ENCODE results near the gene PPAT.

DNA sequence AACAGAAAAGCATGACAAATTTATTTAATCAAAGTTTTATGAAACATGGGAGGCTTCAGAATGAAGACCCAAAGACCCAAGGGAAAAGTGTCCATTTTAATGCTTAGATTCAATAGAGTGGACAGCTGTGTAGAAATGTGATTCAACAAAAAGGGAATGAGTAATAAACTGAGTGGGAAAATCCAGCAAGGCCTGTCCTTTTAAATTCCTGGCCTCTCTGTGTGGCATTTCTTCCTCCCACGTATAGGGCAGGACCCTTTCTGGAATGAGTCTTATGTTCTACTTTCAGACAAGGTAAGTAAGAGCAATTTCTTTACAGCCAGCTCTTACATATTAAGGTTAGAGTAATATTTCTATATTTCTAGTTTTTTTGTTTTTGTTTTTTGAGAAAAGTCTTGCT, 62.6 kb downstream of the PPAT start:
- TF ChIP-seq, protein P1, sequence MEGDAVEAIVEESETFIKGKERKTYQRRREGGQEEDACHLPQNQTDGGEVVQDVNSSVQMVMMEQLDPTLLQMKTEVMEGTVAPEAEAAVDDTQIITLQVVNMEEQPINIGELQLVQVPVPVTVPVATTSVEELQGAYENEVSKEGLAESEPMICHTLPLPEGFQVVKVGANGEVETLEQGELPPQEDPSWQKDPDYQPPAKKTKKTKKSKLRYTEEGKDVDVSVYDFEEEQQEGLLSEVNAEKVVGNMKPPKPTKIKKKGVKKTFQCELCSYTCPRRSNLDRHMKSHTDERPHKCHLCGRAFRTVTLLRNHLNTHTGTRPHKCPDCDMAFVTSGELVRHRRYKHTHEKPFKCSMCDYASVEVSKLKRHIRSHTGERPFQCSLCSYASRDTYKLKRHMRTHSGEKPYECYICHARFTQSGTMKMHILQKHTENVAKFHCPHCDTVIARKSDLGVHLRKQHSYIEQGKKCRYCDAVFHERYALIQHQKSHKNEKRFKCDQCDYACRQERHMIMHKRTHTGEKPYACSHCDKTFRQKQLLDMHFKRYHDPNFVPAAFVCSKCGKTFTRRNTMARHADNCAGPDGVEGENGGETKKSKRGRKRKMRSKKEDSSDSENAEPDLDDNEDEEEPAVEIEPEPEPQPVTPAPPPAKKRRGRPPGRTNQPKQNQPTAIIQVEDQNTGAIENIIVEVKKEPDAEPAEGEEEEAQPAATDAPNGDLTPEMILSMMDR (IDR thresholded peaks at IDR 0.05) = no peak
- TF ChIP-seq POLR2AphosphoS5 (IDR thresholded peaks at IDR 0.05; ENCODE audit: low read depth, low read length) (no peak), TCF7L2 (IDR thresholded peaks at IDR 0.05; ENCODE audit: low read depth, low read length) (no peak), SIN3A (IDR thresholded peaks at IDR 0.05; ENCODE audit: borderline replicate concordance, insufficient read depth, low read depth, low read length) (no peak)
- TF ChIP-seq, protein P2, sequence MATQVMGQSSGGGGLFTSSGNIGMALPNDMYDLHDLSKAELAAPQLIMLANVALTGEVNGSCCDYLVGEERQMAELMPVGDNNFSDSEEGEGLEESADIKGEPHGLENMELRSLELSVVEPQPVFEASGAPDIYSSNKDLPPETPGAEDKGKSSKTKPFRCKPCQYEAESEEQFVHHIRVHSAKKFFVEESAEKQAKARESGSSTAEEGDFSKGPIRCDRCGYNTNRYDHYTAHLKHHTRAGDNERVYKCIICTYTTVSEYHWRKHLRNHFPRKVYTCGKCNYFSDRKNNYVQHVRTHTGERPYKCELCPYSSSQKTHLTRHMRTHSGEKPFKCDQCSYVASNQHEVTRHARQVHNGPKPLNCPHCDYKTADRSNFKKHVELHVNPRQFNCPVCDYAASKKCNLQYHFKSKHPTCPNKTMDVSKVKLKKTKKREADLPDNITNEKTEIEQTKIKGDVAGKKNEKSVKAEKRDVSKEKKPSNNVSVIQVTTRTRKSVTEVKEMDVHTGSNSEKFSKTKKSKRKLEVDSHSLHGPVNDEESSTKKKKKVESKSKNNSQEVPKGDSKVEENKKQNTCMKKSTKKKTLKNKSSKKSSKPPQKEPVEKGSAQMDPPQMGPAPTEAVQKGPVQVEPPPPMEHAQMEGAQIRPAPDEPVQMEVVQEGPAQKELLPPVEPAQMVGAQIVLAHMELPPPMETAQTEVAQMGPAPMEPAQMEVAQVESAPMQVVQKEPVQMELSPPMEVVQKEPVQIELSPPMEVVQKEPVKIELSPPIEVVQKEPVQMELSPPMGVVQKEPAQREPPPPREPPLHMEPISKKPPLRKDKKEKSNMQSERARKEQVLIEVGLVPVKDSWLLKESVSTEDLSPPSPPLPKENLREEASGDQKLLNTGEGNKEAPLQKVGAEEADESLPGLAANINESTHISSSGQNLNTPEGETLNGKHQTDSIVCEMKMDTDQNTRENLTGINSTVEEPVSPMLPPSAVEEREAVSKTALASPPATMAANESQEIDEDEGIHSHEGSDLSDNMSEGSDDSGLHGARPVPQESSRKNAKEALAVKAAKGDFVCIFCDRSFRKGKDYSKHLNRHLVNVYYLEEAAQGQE (IDR thresholded peaks at IDR 0.05; ENCODE audit: insufficient read depth in 1 of 2, low read depth in 2 of 2, low read length in 1 of 2) = no peak
